ENCODE results near the gene SASS6. TPM values are rescaled to one million over a fixed set of nuclear protein-coding genes. Genes with fewer than 3 reads are reported as not detected.

The SASS6 gene
- total and polyA plus RNA-seq, 4 donors = 0.55 to 5.9 (median 1.3) TPM

DNA sequence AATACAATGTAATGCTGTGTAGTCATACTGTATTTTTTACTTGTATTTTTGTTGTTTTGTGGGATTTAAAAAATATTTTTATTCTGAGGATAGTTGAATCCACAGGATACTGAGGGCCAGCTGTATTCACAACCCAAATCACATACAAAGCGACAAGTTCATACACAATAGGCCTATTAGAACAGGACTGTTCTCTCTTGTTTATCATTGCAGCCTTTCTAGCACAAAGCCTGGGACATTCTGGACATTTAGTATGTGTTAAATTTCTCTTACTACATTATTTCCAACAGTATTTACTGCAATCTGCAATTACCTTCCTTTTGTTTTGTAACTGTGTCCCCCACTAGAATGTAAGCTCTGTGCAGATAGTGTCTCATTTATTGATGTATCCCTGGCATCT lies 97.5 kb downstream of the SASS6 start:
- Histone ChIP-seq H3K9ac (ENCODE audit: low read depth in 1 of 2, low read length in 2 of 2) (no peak overlapping the region), H3K4me1 (ENCODE audit: control insufficient read depth in 4 of 4, insufficient read depth in 4 of 4, low read length in 3 of 4) (peaks cover 2 to 15% (median 3%) of the 10 kb centered on the region in 4 donors), H3K27ac (ENCODE audit: low read depth in 1 of 2, low read length in 2 of 2) (no peak overlapping the region), H3K36me3 (ENCODE audit: control insufficient read depth in 4 of 4, insufficient read depth in 3 of 4, low read depth in 1 of 4, low read length in 3 of 4) (no peaks in the 10 kb centered on the region), H3K9me3 (ENCODE audit: control insufficient read depth in 4 of 4, low read length in 3 of 4) (no peaks in the 10 kb centered on the region), H3K27me3 (ENCODE audit: control insufficient read depth in 4 of 4, insufficient read depth in 4 of 4, low read length in 3 of 4) (no peaks in the 10 kb centered on the region), H3K4me3 (ENCODE audit: low read depth in 1 of 3, low read length in 3 of 3) (no peak overlapping the region)
- DNase-seq (ENCODE audit: low spot score) = no peak
- WGBS = 90% methylated on average over 1 of the region's 1 CpG
- TF ChIP-seq GABPA (IDR thresholded peaks at IDR 0.05 in 1 of 2, conservative IDR thresholded peaks at IDR 0.05 in 1 of 2) (no peak), HNF4G (IDR thresholded peaks at IDR 0.05) (no peak), JUND (IDR thresholded peaks at IDR 0.05) (no peak), TAF1 (conservative IDR thresholded peaks at IDR 0.05) (no peak), HNF4A (conservative IDR thresholded peaks at IDR 0.05) (no peak), NR2F2 (IDR thresholded peaks at IDR 0.05) (no peak), RXRA (IDR thresholded peaks at IDR 0.05) (no peak), RAD21 (IDR thresholded peaks at IDR 0.05) (no peak)
- TF ChIP-seq, protein P1, sequence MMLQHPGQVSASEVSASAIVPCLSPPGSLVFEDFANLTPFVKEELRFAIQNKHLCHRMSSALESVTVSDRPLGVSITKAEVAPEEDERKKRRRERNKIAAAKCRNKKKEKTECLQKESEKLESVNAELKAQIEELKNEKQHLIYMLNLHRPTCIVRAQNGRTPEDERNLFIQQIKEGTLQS (IDR thresholded peaks at IDR 0.05) = no peak
- TF ChIP-seq, protein P2, sequence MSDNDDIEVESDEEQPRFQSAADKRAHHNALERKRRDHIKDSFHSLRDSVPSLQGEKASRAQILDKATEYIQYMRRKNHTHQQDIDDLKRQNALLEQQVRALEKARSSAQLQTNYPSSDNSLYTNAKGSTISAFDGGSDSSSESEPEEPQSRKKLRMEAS (IDR thresholded peaks at IDR 0.05) = no peak

DNA sequence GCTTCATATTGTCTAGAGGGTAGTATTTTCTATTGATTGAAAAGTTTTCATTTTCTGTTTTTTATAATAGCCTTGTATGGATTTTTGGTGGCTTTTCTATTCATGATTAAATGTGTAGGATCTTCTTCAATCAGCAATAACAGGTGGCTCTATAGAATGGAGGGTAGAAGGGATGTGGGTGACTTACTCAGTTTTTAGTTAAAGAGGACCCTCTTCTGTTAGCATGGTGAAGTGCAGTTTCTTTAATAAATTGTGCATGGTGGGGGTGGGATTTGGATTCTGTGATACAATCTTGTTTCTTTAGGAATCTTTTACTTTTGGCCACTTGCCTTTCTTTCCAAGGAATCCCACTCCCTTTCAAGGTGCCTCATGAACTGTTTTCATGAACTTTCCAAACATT lies 98.3 kb downstream of the SASS6 start:
- no peak for DNase-seq (ENCODE audit: low spot score)
- Histone ChIP-seq H3K27ac (ENCODE audit: low read depth in 1 of 2, low read length in 2 of 2) (no peak overlapping the region), H3K36me3 (ENCODE audit: control insufficient read depth in 4 of 4, insufficient read depth in 3 of 4, low read depth in 1 of 4, low read length in 3 of 4) (no peaks in the 10 kb centered on the region), H3K9ac (ENCODE audit: low read depth in 1 of 2, low read length in 2 of 2) (no peak overlapping the region), H3K4me1 (ENCODE audit: control insufficient read depth in 4 of 4, insufficient read depth in 4 of 4, low read length in 3 of 4) (peaks cover 0 to 9% (median 3%) of the 10 kb centered on the region in 4 donors), H3K27me3 (ENCODE audit: control insufficient read depth in 4 of 4, insufficient read depth in 4 of 4, low read length in 3 of 4) (no peaks in the 10 kb centered on the region), H3K9me3 (ENCODE audit: control insufficient read depth in 4 of 4, low read length in 3 of 4) (no peaks in the 10 kb centered on the region), H3K4me3 (ENCODE audit: low read depth in 1 of 3, low read length in 3 of 3) (no peak overlapping the region)
- TF ChIP-seq RXRA (IDR thresholded peaks at IDR 0.05) = no peak
- TF ChIP-seq RAD21 (IDR thresholded peaks at IDR 0.05) = peak; percentile 66 to 77
- TF ChIP-seq, protein P3, sequence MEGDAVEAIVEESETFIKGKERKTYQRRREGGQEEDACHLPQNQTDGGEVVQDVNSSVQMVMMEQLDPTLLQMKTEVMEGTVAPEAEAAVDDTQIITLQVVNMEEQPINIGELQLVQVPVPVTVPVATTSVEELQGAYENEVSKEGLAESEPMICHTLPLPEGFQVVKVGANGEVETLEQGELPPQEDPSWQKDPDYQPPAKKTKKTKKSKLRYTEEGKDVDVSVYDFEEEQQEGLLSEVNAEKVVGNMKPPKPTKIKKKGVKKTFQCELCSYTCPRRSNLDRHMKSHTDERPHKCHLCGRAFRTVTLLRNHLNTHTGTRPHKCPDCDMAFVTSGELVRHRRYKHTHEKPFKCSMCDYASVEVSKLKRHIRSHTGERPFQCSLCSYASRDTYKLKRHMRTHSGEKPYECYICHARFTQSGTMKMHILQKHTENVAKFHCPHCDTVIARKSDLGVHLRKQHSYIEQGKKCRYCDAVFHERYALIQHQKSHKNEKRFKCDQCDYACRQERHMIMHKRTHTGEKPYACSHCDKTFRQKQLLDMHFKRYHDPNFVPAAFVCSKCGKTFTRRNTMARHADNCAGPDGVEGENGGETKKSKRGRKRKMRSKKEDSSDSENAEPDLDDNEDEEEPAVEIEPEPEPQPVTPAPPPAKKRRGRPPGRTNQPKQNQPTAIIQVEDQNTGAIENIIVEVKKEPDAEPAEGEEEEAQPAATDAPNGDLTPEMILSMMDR (IDR thresholded peaks at IDR 0.05; ENCODE audit: low read depth, low read length, missing input control) = peak; percentile 35
- no peak for TF ChIP-seq NR2F2 (IDR thresholded peaks at IDR 0.05)
- TF ChIP-seq, protein P1 (IDR thresholded peaks at IDR 0.05) = no peak

Small RNAs within 50 kb of the gene (small RNA-seq; reads per million reads assigned to genes)
- not detected for gene AC093019.1

Other genes starting within 250 kb of the SASS6 start
- 10 to 100 TPM; 14.1 to 35.1 TPM for gene SLC35A3, start 162.9 kb downstream of the SASS6 start, total RNA-seq
- gene SLC35A3, start 162.9 kb downstream of the SASS6 start, polyA plus RNA-seq = 10 to 100 TPM; 12.1 to 14.8 TPM
- gene TRMT13, start 233 bp upstream of the SASS6 start, total RNA-seq = 10 to 100 TPM in 1 of 2 donors, 1 to 10 TPM in 1; 8.1 to 11.2 TPM
- gene TRMT13, start 233 bp upstream of the SASS6 start, polyA plus RNA-seq = 10 to 100 TPM in 1 of 2 donors, 1 to 10 TPM in 1; 3.5 to 10.6 TPM
- gene LRRC39, start 45.3 kb upstream of the SASS6 start, total RNA-seq = 1 to 10 TPM in 1 of 2 donors, under 1 TPM in 1; 0.14 to 1.4 TPM
- under 1 TPM; 0.12 to 0.64 TPM for gene LRRC39, start 45.3 kb upstream of the SASS6 start, polyA plus RNA-seq
- 10 to 100 TPM in 1 of 2 donors, 1 to 10 TPM in 1; 9.8 to 10.7 TPM for gene DBT, start 116.9 kb upstream of the SASS6 start, total RNA-seq
- 1 to 10 TPM; 7.7 to 8.5 TPM for gene DBT, start 116.9 kb upstream of the SASS6 start, polyA plus RNA-seq
- gene RTCA, start 133.3 kb upstream of the SASS6 start, total RNA-seq = 10 to 100 TPM; 15.9 to 18.9 TPM
- 10 to 100 TPM; 11.2 to 14.3 TPM for gene RTCA, start 133.3 kb upstream of the SASS6 start, polyA plus RNA-seq
- 1 to 10 TPM; 3.6 to 4.1 TPM for gene CDC14A, start 219.6 kb upstream of the SASS6 start, total RNA-seq
- 1 to 10 TPM in 1 of 2 donors, under 1 TPM in 1; 0.39 to 1.7 TPM for gene CDC14A, start 219.6 kb upstream of the SASS6 start, polyA plus RNA-seq